ENCODE data around the gene P2RX4.
"Not testable (repeated sequence)": the region's sequence is repeated elsewhere in the genome, so short reads cannot be mapped to it uniquely, and the experiment has no call there.

Gene P2RX4

GRCh38 chr12:121209624-121210572 lies at the start of gene P2RX4:
TSS of gene P2RX4 (plus strand) at chr12:121210129. CDS start at chr12:121210165, 36 bp downstream.
- Histone ChIP-seq H3K36me3 (no peaks in the 10 kb centered on the region), H3K27me3 (no peaks in the 10 kb centered on the region), H3K4me1 (ENCODE audit: control insufficient read depth in 1 of 2, insufficient read depth in 1 of 2, low read depth in 1 of 2, low read length in 1 of 2) (peaks cover 9 to 14% of the 10 kb centered on the region in 2 experiments)

GRCh38 chr12:121162384-121162783 lies 47.5 kb upstream of the P2RX4 start:
- TF ChIP-seq CTCF (IDR thresholded peaks at IDR 0.05): no peak
- Histone ChIP-seq H3K4me3 (ENCODE audit: low read depth in 1 of 2, low read length in 1 of 2) (no peak overlapping the region), H3K9me3 (no peaks in the 10 kb centered on the region), H3K4me1 (ENCODE audit: control insufficient read depth in 1 of 2, insufficient read depth in 1 of 2, low read depth in 1 of 2, low read length in 1 of 2) (no peaks in the 10 kb centered on the region), H3K36me3 (no peaks in the 10 kb centered on the region), H3K27me3 (no peaks in the 10 kb centered on the region), H3K27ac (no peak overlapping the region)

More at GRCh38 chr12:121209624-121210572, at the start of gene P2RX4:
- Histone ChIP-seq H3K9me3 (no peaks in the 10 kb centered on the region), H3K27ac (peak within 1 kb of the TSS; percentile 86), H3K4me3 (ENCODE audit: low read depth in 1 of 2, low read length in 1 of 2) (peak within 1 kb of the TSS; percentile 75 to 83)
- TF ChIP-seq CTCF (IDR thresholded peaks at IDR 0.05): peak; percentile 43

- no peaks in the 10 kb centered on the region for H3K4me1 ChIP-seq (ENCODE audit: control insufficient read depth in 1 of 2, insufficient read depth in 1 of 2, low read depth in 1 of 2, low read length in 1 of 2)
- H3K27me3 ChIP-seq: no peaks in the 10 kb centered on the region
- H3K36me3 ChIP-seq: no peaks in the 10 kb centered on the region
- no peaks in the 10 kb centered on the region for H3K9me3 ChIP-seq
- H3K4me3 ChIP-seq (ENCODE audit: low read depth in 1 of 2, low read length in 1 of 2): no peak overlapping the region
- no peak for TF ChIP-seq CTCF (IDR thresholded peaks at IDR 0.05)
- no peak overlapping the region for H3K27ac ChIP-seq
Measured at GRCh38 chr12:121162985-121163384, 46.9 kb upstream of the P2RX4 start.

- H3K27me3 ChIP-seq; H3K27ac ChIP-seq; H3K36me3 ChIP-seq; H3K4me3 ChIP-seq (ENCODE audit: low read depth in 1 of 2, low read length in 1 of 2); H3K4me1 ChIP-seq (ENCODE audit: control insufficient read depth in 1 of 2, insufficient read depth in 1 of 2, low read depth in 1 of 2, low read length in 1 of 2); H3K9me3 ChIP-seq: not testable (repeated sequence)
Measured at GRCh38 chr12:121164839-121165238, 45.1 kb upstream of the P2RX4 start.

DNA sequence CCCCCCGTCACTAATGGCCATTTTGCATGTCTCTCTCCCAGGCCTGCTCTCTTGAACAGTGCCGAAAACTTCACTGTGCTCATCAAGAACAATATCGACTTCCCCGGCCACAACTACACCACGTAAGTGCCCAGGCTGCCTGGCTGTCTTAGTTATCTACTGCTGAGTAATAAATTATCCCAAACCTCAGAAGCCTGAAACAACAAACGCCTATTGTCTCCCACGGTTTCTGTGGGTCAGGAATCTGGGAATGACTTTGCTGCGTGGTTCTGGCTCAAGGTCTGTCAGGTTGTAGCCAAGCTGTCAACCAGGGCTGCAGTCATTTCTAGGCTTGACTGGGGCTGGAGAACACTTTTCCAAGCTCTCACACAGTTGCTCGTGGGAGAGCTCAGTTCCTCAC lies 44.6 kb upstream of the P2RX4 start:
- TF ChIP-seq CTCF (IDR thresholded peaks at IDR 0.05): no peak
- H3K4me1 ChIP-seq (ENCODE audit: control insufficient read depth in 1 of 2, insufficient read depth in 1 of 2, low read depth in 1 of 2, low read length in 1 of 2): no peaks in the 10 kb centered on the region
- H3K36me3 ChIP-seq: no peaks in the 10 kb centered on the region
- H3K27ac ChIP-seq: no peak overlapping the region
- no peaks in the 10 kb centered on the region for H3K27me3 ChIP-seq
- H3K4me3 ChIP-seq (ENCODE audit: low read depth in 1 of 2, low read length in 1 of 2): no peak overlapping the region
- no peaks in the 10 kb centered on the region for H3K9me3 ChIP-seq

DNA sequence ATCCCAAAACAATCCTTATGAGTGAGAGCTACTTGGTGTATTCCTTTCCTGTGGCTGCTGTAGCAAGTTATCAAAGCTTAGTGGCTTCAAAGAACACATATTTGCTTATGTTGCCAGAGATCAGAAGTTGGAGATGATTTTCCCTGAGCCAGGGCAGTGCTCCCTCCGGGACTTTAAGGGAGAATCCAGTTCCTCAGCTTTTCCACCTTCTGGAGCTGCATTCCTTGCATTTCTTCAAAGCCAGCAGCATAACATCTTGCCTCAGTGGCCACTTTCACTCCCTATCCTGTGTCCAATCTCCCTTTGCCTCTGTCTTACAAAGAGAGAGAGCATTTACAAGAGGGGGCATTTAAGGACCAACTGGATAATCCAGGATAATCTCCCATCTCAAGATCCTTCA lies 43.6 kb upstream of the P2RX4 start:
- Histone ChIP-seq H3K4me1 (ENCODE audit: control insufficient read depth in 1 of 2, insufficient read depth in 1 of 2, low read depth in 1 of 2, low read length in 1 of 2) (no peaks in the 10 kb centered on the region), H3K36me3 (no peaks in the 10 kb centered on the region), H3K27me3 (no peaks in the 10 kb centered on the region), H3K27ac (no peak overlapping the region), H3K9me3 (no peaks in the 10 kb centered on the region), H3K4me3 (ENCODE audit: low read depth in 1 of 2, low read length in 1 of 2) (no peak overlapping the region)
- no peak for TF ChIP-seq CTCF (IDR thresholded peaks at IDR 0.05)
